GM18907 (cell line): ENCODE data around the gene SLC16A2.
A peak's percentile ranks its signal among the peaks of the same experiment; 100 is the strongest.

Experiments
- ATAC-seq: cut with Tn5 transposase; IDR thresholded peaks from one replicate; pipeline ENCODE4 v1.9.1; 2021; ENCODE audit warnings: mild to moderate bottlenecking, moderate library complexity; ENCODE audit not compliant: unreplicated experiment

SLC16A2 gene

GRCh38 chrX:74535408-74536151 is 114.3 kb downstream of the SLC16A2 start:
- peak; percentile 40 for ATAC-seq

GRCh38 chrX:74536152-74536831 is 115.0 kb downstream of the SLC16A2 start:
- peak; percentile 75 for ATAC-seq

- peak; percentile 26 for ATAC-seq
Observed at GRCh38 chrX:74536832-74537371, 115.6 kb downstream of the SLC16A2 start.

DNA sequence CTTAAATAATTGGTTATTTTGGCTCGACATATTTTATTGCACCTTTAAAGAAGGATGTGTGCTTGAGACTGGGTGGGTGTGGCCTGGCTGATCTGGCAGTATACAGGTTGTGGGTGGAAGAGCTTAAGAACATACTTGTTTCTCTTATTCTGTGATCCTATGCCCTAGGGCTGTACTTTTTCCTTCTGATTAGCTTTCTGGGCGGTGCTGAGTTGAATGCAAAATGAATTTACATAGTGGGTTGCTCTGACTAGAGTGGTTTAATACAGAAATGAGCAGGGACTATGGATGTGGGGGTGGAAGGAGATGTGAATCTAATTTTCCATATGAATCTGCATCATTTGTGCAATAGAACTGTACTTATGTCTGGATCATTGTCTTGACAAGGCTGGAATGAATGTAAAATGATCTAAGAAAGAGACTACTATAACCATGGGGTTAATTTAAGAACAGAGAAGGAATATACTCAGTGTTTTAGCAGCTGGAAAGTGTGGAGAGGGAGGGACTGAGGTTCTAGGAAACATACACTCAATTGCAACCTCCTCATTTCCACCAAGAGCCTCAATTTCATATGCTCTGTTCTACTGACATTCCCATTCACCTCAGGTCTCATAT is 119.4 kb downstream of the SLC16A2 start:
- no peak for ATAC-seq

DNA sequence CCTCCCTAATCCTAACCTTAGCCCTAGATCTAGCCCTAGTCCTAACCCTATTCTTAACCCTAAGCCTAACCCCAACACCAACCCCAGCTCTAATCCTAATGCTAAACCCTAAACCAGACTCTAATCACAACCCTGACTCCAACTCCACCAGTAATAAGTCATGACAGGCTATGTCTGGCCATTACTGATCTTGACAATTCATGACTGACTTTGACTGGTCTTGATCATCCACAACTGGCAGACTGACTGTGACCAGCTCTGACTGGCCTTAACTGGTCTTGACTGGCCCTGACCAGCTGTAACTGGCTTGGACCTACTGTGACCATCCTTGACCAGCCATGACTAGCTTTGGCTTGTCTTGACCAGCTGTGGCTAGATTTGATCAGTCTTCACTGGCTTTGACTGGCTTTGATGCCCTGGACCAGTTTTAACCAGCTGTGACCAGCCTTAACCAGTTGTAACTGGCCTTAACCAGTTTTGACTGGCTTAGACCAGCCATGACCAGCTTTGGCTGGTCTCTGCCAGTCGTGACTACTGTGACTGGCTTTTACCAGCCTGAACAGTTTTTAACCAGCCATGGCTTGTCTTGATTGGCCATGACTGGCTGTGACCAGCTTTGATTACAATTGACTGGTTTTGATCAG is 124.7 kb downstream of the SLC16A2 start:
- ATAC-seq = no peak

DNA sequence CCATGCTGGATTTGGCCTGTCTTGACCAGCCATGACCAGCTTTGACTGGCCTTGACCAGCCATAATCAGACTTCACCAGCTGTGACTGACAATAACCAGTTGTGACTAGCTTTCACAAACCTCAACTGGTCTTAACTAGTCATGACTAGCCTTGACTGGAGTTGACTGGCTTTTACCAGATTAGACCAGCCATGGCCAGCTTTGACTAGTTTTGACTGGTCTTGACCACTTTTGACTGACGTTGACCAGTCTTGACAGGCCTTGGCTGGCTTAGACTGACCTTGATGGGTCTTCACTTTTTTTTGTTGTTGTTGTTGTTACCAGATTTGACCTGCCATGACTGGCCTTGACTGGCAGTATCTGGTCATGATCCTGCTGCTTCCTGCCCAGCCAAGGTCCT is 125.7 kb downstream of the SLC16A2 start:
- ATAC-seq = no peak

DNA sequence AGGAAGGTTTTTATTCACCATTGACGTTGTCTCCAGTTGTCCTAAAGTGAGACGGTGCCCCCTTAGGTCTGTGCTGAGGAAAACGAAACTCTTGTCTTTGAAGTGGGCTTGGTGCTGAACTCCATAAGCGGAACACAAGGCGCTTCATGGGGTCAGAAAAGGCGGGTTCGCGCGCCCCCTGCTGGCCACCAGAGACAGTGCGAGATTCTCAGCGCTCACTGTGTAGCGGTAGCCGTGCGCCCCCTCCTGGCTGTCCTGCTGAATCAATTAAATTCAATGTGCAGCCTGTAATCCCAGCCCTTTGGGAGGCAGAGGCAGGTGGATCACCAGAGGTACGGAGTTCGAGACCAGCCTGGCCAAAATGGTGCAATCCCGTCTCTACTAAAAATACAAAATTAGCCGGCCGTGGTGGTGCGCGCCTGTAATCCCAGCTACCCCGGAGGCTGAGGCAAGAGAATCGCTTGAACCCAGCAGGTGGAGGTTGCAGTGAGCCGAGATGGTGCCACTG is 129.1 kb downstream of the SLC16A2 start:
- peak; percentile 91 for ATAC-seq

DNA sequence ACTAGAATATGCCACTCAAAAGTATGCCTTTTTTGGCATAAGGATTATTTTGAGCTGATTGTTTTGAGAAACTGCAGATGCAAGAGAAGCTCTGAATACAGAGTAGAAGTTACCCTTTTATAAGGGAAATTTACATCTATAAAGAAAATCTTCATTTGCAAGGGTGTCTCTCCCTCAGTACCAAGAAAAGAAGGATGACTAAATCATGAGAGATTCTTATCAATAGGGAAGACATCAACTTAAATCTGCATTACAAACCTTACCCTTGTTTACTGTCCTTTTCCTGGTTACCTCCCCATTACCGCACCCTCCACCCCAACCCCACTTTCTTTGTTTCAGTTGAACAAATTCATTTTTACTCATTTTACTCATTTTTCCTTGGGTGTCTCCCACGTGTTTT is 130.6 kb downstream of the SLC16A2 start:
- ATAC-seq = no peak

DNA sequence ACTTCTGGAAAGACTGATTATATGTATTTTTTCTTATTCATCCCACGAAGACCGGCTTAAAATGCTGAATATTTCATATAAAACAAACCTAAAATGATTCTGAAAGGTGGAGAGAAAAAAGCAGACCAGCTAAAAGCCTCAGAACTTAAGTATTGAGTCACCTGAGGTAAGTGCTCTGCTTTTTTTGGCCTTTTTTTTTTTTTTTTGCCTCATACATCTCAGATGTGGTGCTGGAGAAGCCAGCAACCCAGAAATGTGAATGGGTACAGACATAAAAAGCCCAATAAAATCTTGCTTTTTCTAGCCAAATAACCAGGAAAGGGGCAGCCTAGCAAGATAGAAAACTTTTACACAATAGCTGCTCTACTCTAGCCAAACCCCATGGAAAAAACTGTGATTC is 136.1 kb downstream of the SLC16A2 start:
- no peak for ATAC-seq

DNA sequence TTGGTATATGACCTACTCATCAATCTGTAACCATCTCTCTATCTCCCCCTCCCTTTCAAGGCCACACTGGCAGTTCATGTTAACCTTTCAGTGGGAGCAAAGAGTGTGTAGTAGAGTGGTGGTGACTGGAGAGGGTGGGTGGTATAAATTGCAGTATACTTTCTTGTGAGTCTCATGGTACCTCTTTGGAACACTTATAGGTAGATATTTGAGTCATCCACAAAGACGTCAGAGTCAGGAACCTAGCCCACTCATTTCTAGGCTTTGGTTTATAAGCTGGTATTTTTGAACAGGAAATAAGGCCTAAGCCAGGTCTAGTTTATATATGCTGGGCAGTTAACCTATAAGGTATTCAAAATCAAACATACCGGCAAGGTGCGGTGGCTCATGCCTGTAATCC is 156.8 kb downstream of the SLC16A2 start:
- no peak for ATAC-seq

GRCh38 chrX:74579597-74580198 is 158.4 kb downstream of the SLC16A2 start:
- ATAC-seq = no peak
